HepG2 (cell line): Measurements from ENCODE around the gene MMP25. TPM values are rescaled to one million over a fixed set of nuclear protein-coding genes. Genes with fewer than 3 reads are reported as not detected.
A peak's percentile ranks its signal among the peaks of the same experiment; 100 is the strongest.

Experiments
- ATAD3A ChIP-seq: sonication (generic); formaldehyde crosslinking; IDR thresholded peaks from 2 replicates; pipeline ENCODE4 v1.4.0; 2020; ENCODE audit warnings: missing genetic modification reagents
- ATF7-NPFF ChIP-seq: sonication (generic); formaldehyde crosslinking; IDR thresholded peaks from 2 replicates; pipeline ENCODE4 v1.8.1; 2023; ENCODE audit warnings: mild to moderate bottlenecking, low read depth, missing genetic modification reagents, moderate library complexity
- BRD4 ChIP-seq: sonication (generic); formaldehyde crosslinking; IDR thresholded peaks from 2 replicates; pipeline ENCODE4 v1.4.0; 2020; ENCODE audit warnings: missing genetic modification reagents
- CEBPB ChIP-seq: IDR thresholded peaks from 2 replicates; pipeline ENCODE4 v1.6.1; 2011; ENCODE audit warnings: low read depth, low read length, improper control_type of control experiment, borderline replicate concordance
- CEBPG ChIP-seq: IDR thresholded peaks from 2 replicates; pipeline ENCODE4 v1.6.1; 2016
- DMAP1 ChIP-seq: IDR thresholded peaks from 2 replicates; pipeline ENCODE4 v1.6.1; 2016
- JUND ChIP-seq: sonication (generic); formaldehyde crosslinking; IDR thresholded peaks from 2 replicates; pipeline ENCODE4 v1.8.0; 2022; ENCODE audit warnings: mild to moderate bottlenecking, missing genetic modification reagents
- KDM2A ChIP-seq: sonication (generic); formaldehyde crosslinking; IDR thresholded peaks from 2 replicates; pipeline ENCODE4 v1.4.0; 2020; ENCODE audit warnings: low read depth, missing genetic modification reagents, borderline replicate concordance
- KLF13 ChIP-seq: sonication (generic); formaldehyde crosslinking; IDR thresholded peaks from 2 replicates; pipeline ENCODE4 v1.4.0; 2020; ENCODE audit warnings: mild to moderate bottlenecking, missing genetic modification reagents
- NBN ChIP-seq: fragments of 450-650 bp; conservative IDR thresholded peaks from 2 replicates; pipeline ENCODE4 v1.6.1; 2017
- NCOA1 ChIP-seq: sonication (generic); formaldehyde crosslinking; IDR thresholded peaks from 2 replicates; pipeline ENCODE4 v1.9.0; 2021; ENCODE audit warnings: missing genetic modification reagents
- NFE2 ChIP-seq: sonication (generic); formaldehyde crosslinking; IDR thresholded peaks from 2 replicates; pipeline ENCODE4 v1.4.0; 2020; ENCODE audit warnings: missing genetic modification reagents
- PRMT3 ChIP-seq: sonication (generic); formaldehyde crosslinking; IDR thresholded peaks from 2 replicates; pipeline ENCODE4 v1.8.1; 2022; ENCODE audit warnings: low read depth, mild to moderate bottlenecking, moderate library complexity, missing genetic modification reagents, borderline replicate concordance
- RBAK ChIP-seq: sonication (generic); formaldehyde crosslinking; IDR thresholded peaks from 2 replicates; pipeline ENCODE4 v1.5.1; 2020; ENCODE audit warnings: mild to moderate bottlenecking, missing genetic modification reagents
- SKI ChIP-seq: fragments of 450-650 bp; IDR thresholded peaks from one replicate; pipeline ENCODE4 v1.6.1; 2018; ENCODE audit warnings: mild to moderate bottlenecking; ENCODE audit not compliant: partially characterized antibody
- XRCC5 ChIP-seq: fragments of 200-400 bp; formaldehyde crosslinking; optimal IDR thresholded peaks from 2 replicates; pipeline ENCODE3; 2017; ENCODE audit warnings: mild to moderate bottlenecking, low read length
- ZFP41 ChIP-seq: sonication (generic); formaldehyde crosslinking; IDR thresholded peaks from 2 replicates; pipeline ENCODE4 v1.4.0; 2020; ENCODE audit warnings: mild to moderate bottlenecking, missing genetic modification reagents, borderline replicate concordance
- ZFP91 ChIP-seq: sonication (generic); formaldehyde crosslinking; IDR thresholded peaks from 2 replicates; pipeline ENCODE4 v1.9.0; 2022; ENCODE audit warnings: missing genetic modification reagents, mild to moderate bottlenecking, borderline replicate concordance
- ZNF124 ChIP-seq: sonication (generic); formaldehyde crosslinking; IDR thresholded peaks from 2 replicates; pipeline ENCODE4 v1.4.0; 2020; ENCODE audit warnings: missing genetic modification reagents
- ZNF432 ChIP-seq: sonication (generic); formaldehyde crosslinking; IDR thresholded peaks from 2 replicates; pipeline ENCODE4 v1.5.0; 2020; ENCODE audit warnings: missing genetic modification reagents, mild to moderate bottlenecking, borderline replicate concordance
- ZNF660 ChIP-seq: sonication (generic); formaldehyde crosslinking; IDR thresholded peaks from 2 replicates; pipeline ENCODE4 v1.5.1; 2020; ENCODE audit warnings: mild to moderate bottlenecking, low read depth, missing genetic modification reagents, borderline replicate concordance
- polyA plus RNA-seq, 8 experiments: library from polyadenylated mRNA; depleted of rRNA in 3 of 8; stranded (reverse) in 7 of 8; unstranded in 1 of 8; fragments of >200 nt; fragmentation: Illumina TruSeq in 4 of 8; extraction: Trizol in 4 of 8; gene quantifications; 2 replicates each; pipeline versions ENCODE4 v1.2.1 to v1.2.3, GENCODE V29; 2011 to 2016; ENCODE audit warnings: low read depth in 4 of 8, missing spikeins in 1 of 8, mixed read lengths in 1 of 8; ENCODE audit not compliant: insufficient read depth in 1 of 8
- total RNA-seq, 5 experiments: library from RNA; depleted of rRNA; stranded (reverse); fragments of >200 nt; fragmentation: Illumina TruSeq; extraction: Trizol; gene quantifications; 2 replicates each; pipeline ENCODE4 v1.2.3, GENCODE V29; 2016; ENCODE audit warnings: low read depth in 1 of 5
- TF ChIP-seq, protein P1 (sequence below): sonication (generic); formaldehyde crosslinking; IDR thresholded peaks from 2 replicates; pipeline ENCODE4 v1.4.0; 2020; ENCODE audit warnings: missing genetic modification reagents; ENCODE audit errors: not compliant biosample characterization
- TF ChIP-seq, protein P2 (sequence below): sonication (generic); formaldehyde crosslinking; IDR thresholded peaks from 2 replicates; pipeline ENCODE4 v1.5.0; 2020; ENCODE audit warnings: mild to moderate bottlenecking, missing genetic modification reagents, borderline replicate concordance
- TF ChIP-seq, protein P3 (sequence below): sonication (generic); formaldehyde crosslinking; IDR thresholded peaks from 2 replicates; pipeline ENCODE4 v1.8.1; 2022; ENCODE audit warnings: low read depth, mild to moderate bottlenecking, missing genetic modification reagents

MMP25 gene
- total and polyA plus RNA-seq, 2 of the 13 experiments (the other 11 are each of a cell fraction or from before 2014, with no cell fraction given) = 0.04 to 0.08 TPM

GRCh38 chr16:3106205-3106928 is 60.0 kb downstream of the MMP25 start (continued):
- peak; percentile 73; the same call in 1 of the 2 replicates for TF ChIP-seq ZFP91 (CRISPR knock-in tag)
- TF ChIP-seq ZNF124 (CRISPR knock-in tag) = no peak
- TF ChIP-seq ZFP41 = no peak
- no peak for TF ChIP-seq ZNF660 (CRISPR knock-in tag)
- TF ChIP-seq ZNF432 (CRISPR knock-in tag) = no peak
- peak; percentile 61 for TF ChIP-seq XRCC5
- peak; percentile 28; the same call in 1 of the 2 replicates for TF ChIP-seq CEBPB
- TF ChIP-seq BRD4 = peak; percentile 68; the same call in 1 of the 2 replicates
- TF ChIP-seq, protein P1, sequence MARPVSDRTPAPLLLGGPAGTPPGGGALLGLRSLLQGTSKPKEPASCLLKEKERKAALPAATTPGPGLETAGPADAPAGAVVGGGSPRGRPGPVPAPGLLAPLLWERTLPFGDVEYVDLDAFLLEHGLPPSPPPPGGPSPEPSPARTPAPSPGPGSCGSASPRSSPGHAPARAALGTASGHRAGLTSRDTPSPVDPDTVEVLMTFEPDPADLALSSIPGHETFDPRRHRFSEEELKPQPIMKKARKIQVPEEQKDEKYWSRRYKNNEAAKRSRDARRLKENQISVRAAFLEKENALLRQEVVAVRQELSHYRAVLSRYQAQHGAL (CRISPR knock-in tag) = no peak
- TF ChIP-seq ATAD3A (CRISPR knock-in tag) = no peak
- no peak for TF ChIP-seq JUND (CRISPR knock-in tag)
- TF ChIP-seq, protein P2, sequence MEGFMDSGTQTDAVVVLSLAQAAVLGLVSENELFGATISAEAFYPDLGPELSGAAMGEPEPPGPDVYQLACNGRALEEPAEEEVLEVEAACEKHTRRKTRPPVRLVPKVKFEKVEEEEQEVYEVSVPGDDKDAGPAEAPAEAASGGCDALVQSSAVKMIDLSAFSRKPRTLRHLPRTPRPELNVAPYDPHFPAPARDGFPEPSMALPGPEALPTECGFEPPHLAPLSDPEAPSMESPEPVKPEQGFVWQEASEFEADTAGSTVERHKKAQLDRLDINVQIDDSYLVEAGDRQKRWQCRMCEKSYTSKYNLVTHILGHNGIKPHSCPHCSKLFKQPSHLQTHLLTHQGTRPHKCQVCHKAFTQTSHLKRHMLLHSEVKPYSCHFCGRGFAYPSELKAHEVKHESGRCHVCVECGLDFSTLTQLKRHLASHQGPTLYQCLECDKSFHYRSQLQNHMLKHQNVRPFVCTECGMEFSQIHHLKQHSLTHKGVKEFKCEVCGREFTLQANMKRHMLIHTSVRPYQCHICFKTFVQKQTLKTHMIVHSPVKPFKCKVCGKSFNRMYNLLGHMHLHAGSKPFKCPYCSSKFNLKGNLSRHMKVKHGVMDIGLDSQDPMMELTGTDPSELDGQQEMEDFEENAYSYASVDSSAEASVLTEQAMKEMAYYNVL (CRISPR knock-in tag) = peak; percentile 68; the same call in 1 of the 2 replicates
- TF ChIP-seq, protein P3, sequence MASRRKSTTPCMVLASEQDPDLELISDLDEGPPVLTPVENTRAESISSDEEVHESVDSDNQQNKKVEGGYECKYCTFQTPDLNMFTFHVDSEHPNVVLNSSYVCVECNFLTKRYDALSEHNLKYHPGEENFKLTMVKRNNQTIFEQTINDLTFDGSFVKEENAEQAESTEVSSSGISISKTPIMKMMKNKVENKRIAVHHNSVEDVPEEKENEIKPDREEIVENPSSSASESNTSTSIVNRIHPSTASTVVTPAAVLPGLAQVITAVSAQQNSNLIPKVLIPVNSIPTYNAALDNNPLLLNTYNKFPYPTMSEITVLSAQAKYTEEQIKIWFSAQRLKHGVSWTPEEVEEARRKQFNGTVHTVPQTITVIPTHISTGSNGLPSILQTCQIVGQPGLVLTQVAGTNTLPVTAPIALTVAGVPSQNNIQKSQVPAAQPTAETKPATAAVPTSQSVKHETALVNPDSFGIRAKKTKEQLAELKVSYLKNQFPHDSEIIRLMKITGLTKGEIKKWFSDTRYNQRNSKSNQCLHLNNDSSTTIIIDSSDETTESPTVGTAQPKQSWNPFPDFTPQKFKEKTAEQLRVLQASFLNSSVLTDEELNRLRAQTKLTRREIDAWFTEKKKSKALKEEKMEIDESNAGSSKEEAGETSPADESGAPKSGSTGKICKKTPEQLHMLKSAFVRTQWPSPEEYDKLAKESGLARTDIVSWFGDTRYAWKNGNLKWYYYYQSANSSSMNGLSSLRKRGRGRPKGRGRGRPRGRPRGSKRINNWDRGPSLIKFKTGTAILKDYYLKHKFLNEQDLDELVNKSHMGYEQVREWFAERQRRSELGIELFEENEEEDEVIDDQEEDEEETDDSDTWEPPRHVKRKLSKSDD (CRISPR knock-in tag) = no peak
- no peak for TF ChIP-seq ATF7-NPFF
- peak; percentile 79 for TF ChIP-seq CEBPG (CRISPR knock-in tag)
- TF ChIP-seq PRMT3 (CRISPR knock-in tag) = no peak
- TF ChIP-seq DMAP1 (CRISPR knock-in tag) = peak; percentile 68; the same call in 1 of the 2 replicates
- TF ChIP-seq SKI = no peak
- no peak for TF ChIP-seq NFE2
- TF ChIP-seq NBN = no peak
- no peak for TF ChIP-seq KLF13 (CRISPR knock-in tag)
- no peak for TF ChIP-seq NCOA1 (CRISPR knock-in tag)
- TF ChIP-seq RBAK (CRISPR knock-in tag) = no peak
- TF ChIP-seq KDM2A (CRISPR knock-in tag) = peak; percentile 97
